ENCODE results near the gene TUBGCP4. TPM values are rescaled to one million over a fixed set of nuclear protein-coding genes. Genes with fewer than 3 reads are reported as not detected.

The TUBGCP4 gene
- polyA plus RNA-seq, 1 donor: 13.7 TPM

Other genes starting within 250 kb of the TUBGCP4 start
- gene TMEM62, start 237.5 kb upstream of the TUBGCP4 start, polyA plus RNA-seq (ENCODE audit: insufficient read length): 9.4 TPM
- gene CCNDBP1, start 185.7 kb upstream of the TUBGCP4 start, polyA plus RNA-seq (ENCODE audit: insufficient read length): 39.9 TPM
- 2.5 TPM for gene EPB42, start 150.1 kb upstream of the TUBGCP4 start, polyA plus RNA-seq (ENCODE audit: insufficient read length)
- gene TGM5, start 104.2 kb upstream of the TUBGCP4 start, polyA plus RNA-seq (ENCODE audit: insufficient read length): 0.08 TPM
- gene TGM7, start 68.8 kb upstream of the TUBGCP4 start, polyA plus RNA-seq (ENCODE audit: insufficient read length): not detected
- 6.1 TPM for gene LCMT2, start 40.5 kb upstream of the TUBGCP4 start, polyA plus RNA-seq (ENCODE audit: insufficient read length)
- gene ZSCAN29, start 58 bp upstream of the TUBGCP4 start, polyA plus RNA-seq (ENCODE audit: insufficient read length): 16.5 TPM
- gene TP53BP1, start 122.1 kb downstream of the TUBGCP4 start, polyA plus RNA-seq (ENCODE audit: insufficient read length): 45.8 TPM
- 45.2 TPM for gene MAP1A, start 146.5 kb downstream of the TUBGCP4 start, polyA plus RNA-seq (ENCODE audit: insufficient read length)
- gene PPIP5K1, start 219.1 kb downstream of the TUBGCP4 start, polyA plus RNA-seq (ENCODE audit: insufficient read length): 8.4 TPM
- gene CKMT1B, start 222.9 kb downstream of the TUBGCP4 start, polyA plus RNA-seq (ENCODE audit: insufficient read length): not detected
- gene STRC, start 247.7 kb downstream of the TUBGCP4 start, polyA plus RNA-seq (ENCODE audit: insufficient read length): 0.58 TPM